ENCODE results near the gene NFKBIA.

DNA sequence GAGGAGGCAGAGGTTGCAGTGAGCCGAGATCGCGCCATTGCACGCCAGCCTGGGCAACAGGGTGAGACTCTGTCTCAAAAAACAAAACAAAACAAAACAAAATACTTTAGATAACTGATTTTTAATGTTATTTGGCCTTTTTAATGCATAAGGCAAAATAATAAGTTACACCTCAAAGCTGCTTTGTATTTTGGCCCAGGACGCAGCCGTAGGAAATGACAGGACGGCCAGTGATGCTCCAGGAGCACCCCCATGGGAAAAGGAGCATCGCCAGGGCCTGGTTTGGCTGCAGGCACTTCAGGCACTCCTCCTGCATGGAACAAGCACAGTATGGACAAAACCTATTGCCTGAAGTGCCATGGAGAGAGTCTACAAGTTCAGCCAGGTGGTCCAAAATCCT is 3.5 kb upstream of the NFKBIA start:
- TF ChIP-seq, protein P1, sequence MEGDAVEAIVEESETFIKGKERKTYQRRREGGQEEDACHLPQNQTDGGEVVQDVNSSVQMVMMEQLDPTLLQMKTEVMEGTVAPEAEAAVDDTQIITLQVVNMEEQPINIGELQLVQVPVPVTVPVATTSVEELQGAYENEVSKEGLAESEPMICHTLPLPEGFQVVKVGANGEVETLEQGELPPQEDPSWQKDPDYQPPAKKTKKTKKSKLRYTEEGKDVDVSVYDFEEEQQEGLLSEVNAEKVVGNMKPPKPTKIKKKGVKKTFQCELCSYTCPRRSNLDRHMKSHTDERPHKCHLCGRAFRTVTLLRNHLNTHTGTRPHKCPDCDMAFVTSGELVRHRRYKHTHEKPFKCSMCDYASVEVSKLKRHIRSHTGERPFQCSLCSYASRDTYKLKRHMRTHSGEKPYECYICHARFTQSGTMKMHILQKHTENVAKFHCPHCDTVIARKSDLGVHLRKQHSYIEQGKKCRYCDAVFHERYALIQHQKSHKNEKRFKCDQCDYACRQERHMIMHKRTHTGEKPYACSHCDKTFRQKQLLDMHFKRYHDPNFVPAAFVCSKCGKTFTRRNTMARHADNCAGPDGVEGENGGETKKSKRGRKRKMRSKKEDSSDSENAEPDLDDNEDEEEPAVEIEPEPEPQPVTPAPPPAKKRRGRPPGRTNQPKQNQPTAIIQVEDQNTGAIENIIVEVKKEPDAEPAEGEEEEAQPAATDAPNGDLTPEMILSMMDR (conservative IDR thresholded peaks at IDR 0.05), result no peak
- TF ChIP-seq ZFX (IDR thresholded peaks at IDR 0.05), result no peak

Measured in C4-2B (cell line).